Skin of body (tissue), 2 donors: ENCODE measurements around the gene DEPDC7. TPM values are rescaled to one million over a fixed set of nuclear protein-coding genes. Genes with fewer than 3 reads are reported as not detected.
"Not testable (repeated sequence)": the region's sequence is repeated elsewhere in the genome, so short reads cannot be mapped to it uniquely, and the experiment has no call there.

Experiments
- DNase-seq: peaks from one replicate; lab custom pipeline; 2025; lab: John Stamatoyannopoulos, UW
- total RNA-seq: library from RNA; depleted of rRNA; stranded (reverse); fragments of >200 nt; gene quantifications from one replicate; pipeline ENCODE4 v1.2.3, GENCODE V29; 2014

Gene DEPDC7
- total RNA-seq, 1 donor from 2014 or later, result 6.0 TPM

GRCh38 chr11:33025339-33025722 lies 9.7 kb downstream of the DEPDC7 start:
- DNase-seq, result no peak

DNA sequence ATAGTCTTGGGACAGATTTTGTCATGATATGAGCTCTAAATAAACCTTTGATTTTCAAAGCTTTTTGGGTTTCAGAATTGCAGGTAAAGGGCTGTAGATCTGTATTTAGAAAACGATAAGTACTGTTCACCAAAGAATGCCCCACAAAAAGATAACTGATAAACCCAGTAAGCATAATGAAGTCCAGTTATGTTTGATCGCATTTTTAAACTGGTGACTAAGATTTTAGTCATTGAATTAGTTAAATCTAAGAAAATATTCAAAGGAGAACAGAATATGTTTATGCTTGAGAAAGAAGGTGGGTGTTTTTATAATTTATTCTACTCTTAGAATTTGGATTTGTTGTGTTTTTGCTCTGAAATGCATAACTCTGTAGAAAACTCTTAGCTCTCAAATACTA lies 11.6 kb downstream of the DEPDC7 start:
- DNase-seq, result no peak

GRCh38 chr11:33027846-33028536 lies 12.3 kb downstream of the DEPDC7 start:
- no peak for DNase-seq

GRCh38 chr11:33028537-33028914 lies 12.8 kb downstream of the DEPDC7 start:
- DNase-seq, result no peak

DNA sequence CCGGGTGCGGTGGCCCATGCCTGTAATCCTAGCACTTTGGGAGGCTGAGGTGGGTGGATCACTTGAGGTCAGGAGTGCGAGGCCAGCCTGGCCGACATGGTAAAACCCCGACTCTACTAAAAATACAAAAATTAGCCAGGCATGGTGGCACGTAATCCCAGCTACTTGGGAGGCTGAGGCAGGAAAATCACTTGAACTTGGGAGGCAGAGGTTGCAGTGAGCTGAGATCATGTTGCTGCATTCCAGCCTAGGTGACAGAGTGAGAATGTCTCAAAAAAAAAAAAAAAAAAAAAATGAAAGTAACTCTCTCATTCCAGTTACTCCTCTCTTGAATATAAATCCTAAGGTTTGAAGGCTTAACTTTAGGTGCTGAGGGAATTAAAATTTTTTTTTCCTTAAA lies 13.5 kb downstream of the DEPDC7 start:
- DNase-seq, result not testable (repeated sequence)

- DNase-seq, result no peak
These were observed 17.8 kb downstream of the DEPDC7 start for GRCh38 chr11:33033493-33033892.

DNA sequence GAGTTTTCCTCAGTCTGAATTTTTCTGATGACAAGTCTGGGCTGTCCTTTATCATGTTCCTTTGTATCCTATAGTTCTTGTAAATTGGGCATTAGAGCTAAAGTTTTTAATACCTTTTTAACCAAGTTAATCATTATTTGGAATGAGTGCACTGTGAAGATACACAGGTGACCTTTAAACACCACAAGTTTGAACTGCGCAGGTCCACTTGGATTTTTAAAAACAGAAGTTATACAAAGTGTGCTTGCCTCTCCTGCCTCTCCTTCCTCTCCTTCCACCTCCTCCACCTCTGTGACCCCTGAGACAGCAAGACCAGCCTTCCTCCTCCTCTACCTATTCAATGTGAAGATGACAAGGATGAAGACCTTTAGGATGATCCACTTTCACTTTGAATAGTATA lies 19.3 kb downstream of the DEPDC7 start:
- DNase-seq, result no peak

DNA sequence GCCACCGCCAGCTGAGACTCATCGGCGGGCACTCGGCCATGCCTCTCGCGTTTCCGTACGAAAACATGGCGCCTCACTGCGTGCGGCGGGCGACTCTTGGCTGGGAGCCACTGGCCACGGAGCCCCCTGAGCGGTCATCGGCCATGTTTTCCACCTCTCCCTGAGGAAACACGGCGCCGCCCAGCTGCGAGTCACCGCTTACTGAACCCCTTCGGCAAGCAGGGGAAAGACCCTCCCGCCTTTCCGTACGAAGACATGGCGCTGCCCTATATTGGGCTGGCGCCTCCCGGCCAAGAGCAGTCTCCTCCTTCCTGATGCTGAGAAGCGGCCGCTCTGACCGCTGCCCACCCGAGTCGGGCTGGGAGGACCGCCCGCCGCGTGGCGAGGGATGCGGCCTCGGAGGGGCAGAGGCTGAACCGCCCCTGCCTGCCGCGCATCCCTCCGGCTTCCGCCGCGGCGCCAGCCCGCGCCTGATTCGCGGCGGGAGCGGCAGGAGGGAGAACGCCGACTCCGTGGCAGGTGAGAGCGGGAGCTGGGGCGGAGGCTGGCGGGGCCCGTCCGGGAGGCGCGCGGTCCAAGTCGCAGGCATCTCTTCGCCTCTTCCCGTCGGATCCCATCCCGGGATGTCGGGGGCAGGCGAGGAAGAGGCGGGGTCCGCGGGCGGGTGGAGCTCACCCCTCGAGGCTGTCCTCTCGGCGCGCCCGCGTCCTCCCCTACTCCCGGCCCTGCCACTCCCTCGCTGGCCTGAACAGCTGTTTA lies 23.8 kb downstream of the DEPDC7 start, which contains the start of gene TCP11L1:
TSS of gene TCP11L1 (plus strand) at position 299 of the 759 bp plus-strand sequence. CDS start 4,202 bp downstream, outside the sequence.
- DNase-seq, result peak; percentile 93

GRCh38 chr11:33040033-33040861 lies 24.6 kb downstream of the DEPDC7 start:
- DNase-seq, result peak; percentile 19

DNA sequence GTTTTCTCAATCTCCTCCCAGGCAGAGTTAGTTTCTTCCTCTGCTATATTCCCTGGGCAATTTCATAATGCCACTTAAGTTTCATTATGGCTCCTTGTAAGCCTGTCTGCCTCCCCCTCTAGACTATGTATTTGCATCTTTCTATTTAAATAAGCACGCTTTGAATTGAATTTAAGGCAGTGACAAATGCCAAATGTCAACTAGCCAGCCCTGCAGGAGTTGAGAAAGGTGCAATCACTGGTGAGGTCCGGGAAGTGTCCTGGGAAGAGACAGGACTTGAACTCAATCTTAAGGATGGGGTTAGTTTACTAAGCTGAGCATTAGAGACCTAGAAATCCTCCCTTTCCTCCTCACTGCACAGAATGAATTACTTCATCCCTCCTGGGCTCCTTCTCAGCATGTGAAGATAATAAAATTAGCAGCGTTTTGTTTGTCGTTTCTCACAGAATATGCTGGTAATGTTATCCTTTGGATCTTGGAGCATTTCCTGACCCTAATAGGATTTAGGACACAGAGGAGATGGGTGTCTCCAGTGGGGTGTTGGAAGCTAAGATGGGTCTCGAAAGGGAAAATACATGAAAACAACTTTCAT lies 25.3 kb downstream of the DEPDC7 start:
- no peak for DNase-seq

DNA sequence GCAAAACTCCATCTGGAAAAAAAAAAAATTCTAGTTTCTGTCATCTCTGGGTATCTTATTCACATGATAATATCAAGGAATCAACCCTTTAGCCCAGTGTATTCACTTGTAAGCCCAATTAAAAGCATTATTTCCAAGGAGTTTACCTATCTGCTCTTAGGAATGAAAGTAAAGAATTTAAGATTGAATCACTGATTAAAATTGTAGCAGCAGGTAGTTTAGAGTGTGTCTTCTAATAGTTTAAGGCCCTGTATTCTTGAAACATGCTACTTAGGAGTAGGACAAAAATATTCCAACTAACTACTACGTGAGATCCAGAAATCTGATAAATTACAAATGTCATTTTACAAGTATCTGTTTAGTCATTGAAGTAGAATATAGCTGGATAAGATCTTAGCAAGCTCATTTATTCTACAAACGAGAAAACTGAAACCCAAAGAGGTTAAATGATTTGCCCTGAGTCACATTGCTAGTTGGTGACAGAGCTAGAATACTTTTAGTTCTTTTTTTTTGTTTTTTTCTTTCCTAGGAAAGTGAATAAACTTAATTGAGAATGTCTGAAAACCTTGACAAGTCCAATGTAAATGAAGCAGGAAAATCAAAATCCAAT lies 27.6 kb downstream of the DEPDC7 start:
- no peak for DNase-seq

- no peak for DNase-seq
These were observed 28.6 kb downstream of the DEPDC7 start for GRCh38 chr11:33044285-33044756.

DNA sequence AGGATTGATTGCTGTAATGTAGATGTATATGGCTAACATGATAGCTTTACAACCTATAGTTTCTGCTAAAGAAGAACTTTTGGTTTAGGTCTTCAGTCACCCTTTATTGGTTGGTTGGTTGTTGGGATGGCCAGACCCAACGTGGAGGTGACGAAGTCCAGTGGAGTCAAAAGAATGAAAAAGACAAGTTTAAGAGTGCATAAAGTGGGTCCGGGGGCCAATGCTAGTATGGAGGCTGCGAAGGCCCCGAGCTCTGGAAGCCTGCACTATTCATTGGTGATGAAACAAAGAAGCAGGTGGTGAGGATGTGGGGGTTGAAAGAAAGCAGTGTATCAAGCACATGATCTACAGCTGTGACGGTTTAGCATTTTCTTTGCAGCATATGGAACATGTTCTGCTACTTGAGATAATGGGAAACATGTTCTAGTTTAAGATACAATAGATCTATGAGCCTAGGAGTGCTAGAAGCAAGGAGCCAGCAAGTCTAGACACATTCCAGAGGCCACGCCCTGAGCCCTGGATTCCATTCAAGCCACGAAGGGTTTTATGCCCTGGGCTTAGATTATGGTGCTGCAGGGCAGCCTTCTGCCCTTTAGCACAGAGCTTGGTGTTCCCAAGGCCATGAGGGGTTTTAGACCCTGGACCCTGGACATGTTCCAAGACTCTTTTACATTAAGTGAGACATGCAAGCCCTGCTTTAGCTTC lies 30.0 kb downstream of the DEPDC7 start:
- no peak for DNase-seq

DNA sequence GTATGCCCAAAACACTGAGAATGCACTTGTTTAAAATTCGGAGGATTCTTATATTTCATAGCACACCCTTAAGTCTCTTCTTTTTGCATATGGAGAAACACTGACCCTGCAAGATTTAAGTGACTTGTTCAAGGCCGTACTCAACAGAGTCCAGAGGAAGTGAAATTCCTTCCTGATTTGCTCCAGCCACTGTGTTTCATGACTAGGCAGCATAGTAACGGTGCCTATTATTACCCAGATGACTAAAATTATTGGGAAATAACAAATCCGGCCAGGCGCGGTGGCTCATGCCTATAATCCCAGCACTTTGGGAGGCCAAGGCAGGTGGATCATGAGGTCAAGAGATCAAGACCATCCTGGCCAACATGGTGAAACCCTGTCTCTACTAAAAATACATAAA lies 33.0 kb downstream of the DEPDC7 start:
- DNase-seq, result not testable (repeated sequence)

GRCh38 chr11:33049565-33050408 lies 34.1 kb downstream of the DEPDC7 start:
- not testable (repeated sequence) for DNase-seq

DNA sequence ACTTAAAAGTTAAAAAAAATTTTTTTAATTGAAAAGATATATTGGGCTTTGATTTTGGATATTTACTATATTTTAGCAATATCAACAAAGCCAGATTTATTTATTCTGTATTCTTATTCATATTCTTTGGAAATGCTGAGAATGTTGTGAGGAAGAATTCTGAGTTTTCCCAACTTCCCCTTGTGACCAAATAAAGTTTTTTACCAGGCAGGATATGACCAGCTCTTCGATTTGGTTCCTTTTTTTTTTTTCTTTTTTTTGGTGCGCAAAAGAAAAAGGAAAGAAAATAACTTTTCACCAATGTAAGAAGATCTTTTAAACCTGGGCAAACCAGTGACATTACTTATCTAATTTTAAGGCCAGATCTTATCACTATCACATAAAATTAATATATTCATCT lies 36.6 kb downstream of the DEPDC7 start:
- DNase-seq, result no peak

DNA sequence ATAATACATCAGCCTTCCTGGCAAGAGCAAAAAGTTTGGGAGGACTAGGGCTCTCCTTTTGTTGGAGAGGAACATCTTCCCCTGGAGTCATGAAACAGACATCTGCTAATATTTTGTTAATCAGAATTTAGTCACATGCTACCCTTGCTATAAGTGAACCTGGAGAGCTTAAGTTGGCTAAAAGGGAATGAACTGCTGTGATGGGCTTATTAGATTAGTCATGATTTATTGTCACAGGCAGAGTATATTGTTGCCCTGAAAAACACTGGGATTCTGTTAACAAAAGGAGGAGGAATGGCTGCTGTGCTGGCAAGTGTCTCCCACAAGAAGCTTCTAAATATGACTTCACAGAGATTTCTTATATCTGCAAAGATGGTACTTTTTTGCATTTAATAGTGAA lies 39.7 kb downstream of the DEPDC7 start:
- no peak for DNase-seq

GRCh38 chr11:33057284-33057683 lies 41.6 kb downstream of the DEPDC7 start:
- no peak for DNase-seq

GRCh38 chr11:33059331-33060007 lies 43.8 kb downstream of the DEPDC7 start:
- DNase-seq, result no peak
